Measurements from ENCODE around the gene DIAPH3. TPM values are rescaled to one million over a fixed set of nuclear protein-coding genes. Genes with fewer than 3 reads are reported as not detected.

Gene DIAPH3
- total and polyA plus RNA-seq, 2 of the 8 experiments (the other 6 are each of a cell fraction or from before 2014, with no cell fraction given), result 8.0 to 30.8 TPM

DNA sequence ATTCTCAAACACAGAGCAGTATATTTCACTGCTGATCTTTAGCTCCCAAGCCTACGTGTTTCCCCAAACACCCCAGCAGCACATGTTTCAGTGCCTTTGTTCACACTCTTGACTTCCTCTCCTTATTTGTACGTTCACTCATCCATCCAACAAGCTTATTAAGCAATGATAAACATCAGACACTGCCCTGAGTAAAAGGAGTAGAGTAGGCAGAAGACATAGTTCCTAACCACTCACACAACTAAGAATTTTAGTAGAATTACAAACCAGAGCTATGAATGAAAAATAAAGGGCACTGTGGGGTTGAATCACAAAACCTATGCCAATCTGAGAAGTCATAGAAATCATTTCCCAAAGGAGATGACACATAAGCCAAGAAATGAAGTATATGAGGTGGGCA, 213.5 kb downstream of the DIAPH3 start:
- Histone ChIP-seq H3K14ac (ENCODE audit: insufficient read length) (no peak overlapping the region), H3K18ac (ENCODE audit: extremely low read depth, low read length) (no peak overlapping the region), H3K23ac (ENCODE audit: insufficient read length) (no peak overlapping the region), H2BK20ac (ENCODE audit: low read length) (no peak overlapping the region), H2AK5ac (ENCODE audit: low read depth, low read length) (no peak overlapping the region), H2BK15ac (ENCODE audit: low read length) (no peak overlapping the region), H3K9me3 (ENCODE audit: insufficient read depth in 2 of 2, low read depth in 1 of 2, low read length in 1 of 2) (no peaks in the 10 kb centered on the region), H3K4me3 (ENCODE audit: extremely low read depth in 1 of 4, insufficient read depth in 2 of 4, low read depth in 3 of 4, low read length in 4 of 4) (no peak overlapping the region), H3K36me3 (ENCODE audit: control insufficient read depth in 2 of 4, insufficient read depth in 4 of 4, low read length in 3 of 4) (no peaks in the 10 kb centered on the region), H4K91ac (replicated peaks; ENCODE audit: insufficient read length, low read length) (no peak overlapping the region), H3K4me2 (ENCODE audit: insufficient read depth in 1 of 2, low read depth in 2 of 2, low read length in 2 of 2) (no peak overlapping the region), H3K4me1 (replicated peaks in 1 of 4; ENCODE audit: control insufficient read depth in 3 of 4, insufficient read depth in 4 of 4, low read length in 3 of 4) (no peaks in the 10 kb centered on the region), H3K79me1 (ENCODE audit: low read depth, low read length) (no peaks in the 10 kb centered on the region), H4K5ac (ENCODE audit: insufficient read length, low read depth, low read length) (no peak overlapping the region), H3K27ac (ENCODE audit: low read depth, low read length) (no peak overlapping the region), H3K56ac (replicated peaks; ENCODE audit: insufficient read length, low read depth, low read length) (no peak overlapping the region), H2BK5ac (ENCODE audit: low read depth, low read length) (no peak overlapping the region), H3K23me2 (ENCODE audit: low read depth, low read length) (no peaks in the 10 kb centered on the region; the same call in 1 of the 2 replicates), H3K79me2 (ENCODE audit: control insufficient read depth in 1 of 2, insufficient read depth in 2 of 2, low read length in 2 of 2) (no peaks in the 10 kb centered on the region), H2AFZ (ENCODE audit: low read length) (no peak overlapping the region), H3K9ac (replicated peaks in 1 of 4; ENCODE audit: extremely low read depth in 1 of 4, low read depth in 3 of 4, low read length in 3 of 4) (no peak overlapping the region), H4K20me1 (replicated peaks in 1 of 2; ENCODE audit: control insufficient read depth in 1 of 2, insufficient read depth in 2 of 2, low read length in 2 of 2) (peaks cover 0 to 2% of the 10 kb centered on the region in 2 experiments), H2BK12ac (ENCODE audit: low read depth, low read length) (no peak overlapping the region), H3K4ac (replicated peaks; ENCODE audit: insufficient read length, low read depth, low read length) (no peak overlapping the region), H4K8ac (ENCODE audit: extremely low read depth, insufficient read depth, low read length) (no peak overlapping the region), H2BK120ac (replicated peaks; ENCODE audit: low read depth, low read length) (no peak overlapping the region), H3K27me3 (replicated peaks in 1 of 4; ENCODE audit: control insufficient read depth in 3 of 4, extremely low read depth in 1 of 4, insufficient read depth in 3 of 4, low read length in 3 of 4) (no peaks in the 10 kb centered on the region)
- WGBS, 2 experiments (ENCODE audit: extremely low coverage in 1 of 2, insufficient coverage in 1 of 2, insufficient read length in 1 of 2, insufficient replicate concordance in 2 of 2, low coverage in 1 of 2, low lambda C conversion rate in 2 of 2, missing lambda C conversion rate in 1 of 2), result 89% methylated on average over 2 of the region's 2 CpGs; no CpG with 5 or more reads in 1 of the 2 experiments
- POLR2A ChIA-PET (ENCODE audit: partially characterized antibody), result no interaction called here
- CTCF ChIA-PET (ENCODE audit: partially characterized antibody), result interaction anchor here (0.7 to 1.4 kb wide), 4 partner anchors 17 to 419 kb away, joined by 3 read pairs; no protein-coding TSS in a partner anchor
- DNase-seq (ENCODE audit: low read depth in 1 of 2, low spot score in 2 of 2) (no peak), FAIRE-seq (no peak)

All from H1 (cell line).